Esophagus mucosa (tissue), 1 donor: ENCODE data around the gene PODXL. TPM values are rescaled to one million over a fixed set of nuclear protein-coding genes. Genes with fewer than 3 reads are reported as not detected.
"Not testable (repeated sequence)": the region's sequence is repeated elsewhere in the genome, so short reads cannot be mapped to it uniquely, and the experiment has no call there.

Source experiments
- ATAC-seq: fragments of 200-7000 bp; cut with Tn5 transposase; one replicate; pipeline ENCODE4 v1.9.1; 2020
- total RNA-seq: library from RNA; stranded (reverse); gene quantifications from one replicate; pipeline ENCODE4 v1.2.4, GENCODE V29; 2023
- donor health status: DM: yes; HTN: yes; CAD: no.

The PODXL gene
- total RNA-seq, 1 donor from 2014 or later: 8.3 TPM

- ATAC-seq: no peak
These were observed 20.0 kb downstream of the PODXL start for GRCh38 chr7:131536361-131536849.

GRCh38 chr7:131533566-131534561, 22.6 kb downstream of the PODXL start:
- ATAC-seq: no peak

- no peak for ATAC-seq
These were observed 23.3 kb downstream of the PODXL start for GRCh38 chr7:131533151-131533559.

GRCh38 chr7:131532570-131533091, 23.8 kb downstream of the PODXL start:
- no peak for ATAC-seq

- ATAC-seq: no peak
These were observed 26.3 kb downstream of the PODXL start for GRCh38 chr7:131530137-131530536.

- ATAC-seq: no peak
These were observed 26.8 kb downstream of the PODXL start for GRCh38 chr7:131529617-131530016.

DNA sequence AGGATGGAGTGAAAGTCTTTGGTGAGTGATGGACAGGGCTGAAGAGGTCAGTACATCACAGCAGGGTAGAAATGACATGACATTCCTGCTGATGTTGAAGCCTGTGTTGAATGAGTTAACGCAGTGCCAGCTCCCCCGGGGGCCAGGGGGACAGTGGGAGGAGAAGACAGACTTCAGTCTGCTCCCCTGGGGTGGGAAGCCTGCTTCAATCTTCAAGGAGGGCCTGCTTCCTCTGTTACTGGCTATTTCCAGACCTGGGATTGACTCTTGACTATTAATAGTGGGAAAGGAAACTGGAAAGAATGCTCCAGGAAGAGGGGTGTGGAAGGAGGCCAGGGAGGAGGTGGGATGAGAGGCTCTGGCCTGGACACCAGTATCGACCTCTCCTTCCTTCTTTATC, 27.2 kb downstream of the PODXL start:
- ATAC-seq: no peak

DNA sequence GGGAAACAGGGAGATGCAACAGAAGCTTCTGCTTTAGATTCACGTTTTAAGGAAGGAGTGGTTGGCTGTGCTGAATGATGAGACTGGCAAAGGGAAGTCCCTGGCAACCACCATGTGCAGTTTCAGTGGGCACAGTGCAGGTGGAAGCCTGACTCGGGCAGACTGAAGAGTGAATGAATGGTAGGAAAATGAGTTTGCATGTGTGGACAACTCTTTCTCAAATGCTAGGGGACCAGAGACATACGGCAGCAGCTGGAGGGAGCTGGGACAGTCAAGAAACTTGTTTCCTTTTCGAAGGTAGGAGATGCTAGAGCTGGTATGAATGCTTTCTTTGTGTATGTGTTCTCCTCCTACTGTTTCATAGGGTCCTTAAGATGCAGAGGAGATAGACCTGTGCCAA, 29.0 kb downstream of the PODXL start:
- ATAC-seq: no peak

DNA sequence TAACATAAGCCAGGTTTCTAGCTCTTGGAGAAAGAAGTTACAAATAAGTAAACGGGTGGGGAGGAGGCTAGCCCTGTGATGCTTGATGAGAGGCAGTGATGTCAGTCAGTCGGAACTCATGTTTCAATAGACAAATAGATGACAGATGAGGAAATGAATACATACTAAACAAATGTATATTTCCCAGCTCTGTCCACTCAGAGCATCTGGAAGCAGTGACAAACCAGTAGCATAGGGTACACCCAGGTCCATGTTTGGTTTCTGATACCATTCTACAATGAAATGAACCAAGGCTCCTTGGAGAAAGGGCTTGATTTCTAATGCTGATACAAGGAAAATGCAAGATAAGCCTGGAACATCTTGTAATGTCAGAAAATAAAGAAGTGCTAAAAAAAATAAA, 30.6 kb downstream of the PODXL start:
- no peak for ATAC-seq

GRCh38 chr7:131524703-131525102, 31.7 kb downstream of the PODXL start:
- no peak for ATAC-seq

DNA sequence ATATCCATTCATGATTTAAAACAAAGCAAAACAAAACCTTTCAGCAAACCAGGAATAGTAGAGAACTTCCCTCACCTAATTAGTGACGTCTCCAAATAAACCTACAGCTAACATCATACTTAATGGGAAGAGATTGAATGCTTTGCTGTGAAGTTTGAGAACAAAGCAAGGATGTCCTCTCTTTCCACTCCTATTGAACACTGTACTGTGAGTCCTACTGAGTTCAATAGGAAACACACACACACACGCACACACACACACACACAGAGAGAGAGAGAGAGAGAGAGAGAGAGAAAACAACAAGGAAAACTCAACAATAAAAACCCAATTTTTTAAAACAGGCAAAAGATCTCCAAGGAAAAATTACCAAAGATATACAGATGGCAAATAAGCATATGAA, 32.3 kb downstream of the PODXL start:
- no peak for ATAC-seq

DNA sequence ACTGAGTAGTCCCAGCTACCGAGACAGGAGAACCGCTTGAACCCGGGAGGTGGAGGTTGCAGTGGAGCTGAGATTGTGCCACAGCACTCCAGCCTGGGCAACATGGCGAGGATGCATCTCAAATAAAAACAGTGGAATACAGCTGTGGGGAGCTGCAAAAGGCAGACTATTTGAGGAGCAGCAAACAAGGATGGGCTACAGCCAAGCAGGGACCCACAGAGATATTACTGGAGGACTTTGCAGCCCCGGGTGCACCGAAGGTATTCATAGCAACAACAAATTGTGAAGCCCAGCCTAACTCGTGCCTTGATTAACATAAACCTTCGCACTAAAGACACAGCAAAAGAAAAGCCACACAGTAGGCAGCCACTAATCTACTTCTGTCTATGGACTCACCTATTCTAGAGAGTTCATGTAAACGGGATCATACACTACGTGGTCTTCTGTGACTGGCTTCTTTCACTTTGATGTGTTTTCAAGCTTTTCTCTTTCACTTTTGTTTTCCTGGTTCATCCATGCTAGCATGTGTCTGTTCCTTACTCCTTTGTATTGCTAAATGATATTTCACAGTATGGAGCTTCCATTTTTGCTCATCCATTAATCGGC, 34.0 kb downstream of the PODXL start:
- no peak for ATAC-seq

GRCh38 chr7:131521651-131522163, 34.7 kb downstream of the PODXL start:
- ATAC-seq: peak; percentile 20

GRCh38 chr7:131518626-131519025, 37.8 kb downstream of the PODXL start:
- ATAC-seq: no peak

DNA sequence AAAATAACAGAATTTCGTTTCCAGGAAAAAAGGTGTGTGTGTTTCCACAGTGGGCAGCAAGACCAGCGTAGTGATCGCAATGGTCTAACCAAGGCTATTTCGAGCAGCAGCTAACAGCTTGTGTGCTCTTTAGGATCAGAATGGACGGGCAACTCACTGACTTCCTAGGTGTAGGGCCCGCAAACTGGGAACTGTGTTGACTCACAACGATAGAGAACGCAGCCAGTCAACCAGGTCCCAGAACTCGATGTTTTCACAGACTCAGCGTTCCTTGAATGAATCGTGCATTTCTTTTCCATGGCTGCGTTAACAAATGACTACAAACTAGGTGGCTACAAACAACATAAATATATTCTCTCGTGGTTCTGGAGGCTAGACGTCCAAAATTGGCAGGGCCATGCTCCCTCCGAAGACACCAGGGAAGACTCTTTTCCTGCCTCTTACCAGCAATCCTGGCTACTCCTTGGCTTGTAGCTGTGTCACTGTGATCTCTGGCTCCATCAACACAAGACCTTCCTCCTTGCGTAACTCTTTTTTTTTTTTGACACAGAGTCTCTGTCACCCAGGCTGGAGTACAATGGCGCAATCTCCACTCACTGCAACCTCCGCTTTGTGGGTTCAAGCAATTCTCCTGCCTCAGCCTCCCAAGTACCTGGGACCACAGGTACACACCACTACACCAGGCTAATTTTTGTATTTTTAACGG, 39.1 kb downstream of the PODXL start:
- no peak for ATAC-seq

DNA sequence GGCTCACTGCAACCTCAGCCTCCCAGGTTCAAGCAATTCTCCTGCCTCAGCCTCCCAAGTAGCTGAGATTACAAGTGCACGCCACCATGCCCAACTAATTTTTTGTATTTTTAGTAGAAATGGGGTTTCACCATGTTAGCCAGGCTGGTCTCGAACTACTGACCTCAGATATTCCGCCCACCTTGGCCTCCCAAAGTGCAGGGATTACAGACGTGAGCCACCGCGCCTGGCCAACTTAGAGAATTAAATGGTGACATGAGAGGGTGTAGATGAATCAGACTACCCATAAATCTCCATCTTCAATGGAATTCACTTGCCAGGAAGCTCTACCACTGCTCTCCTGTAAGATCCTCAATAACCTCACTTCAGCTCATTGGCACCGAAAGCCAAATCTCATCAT, 41.0 kb downstream of the PODXL start:
- ATAC-seq: not testable (repeated sequence)

DNA sequence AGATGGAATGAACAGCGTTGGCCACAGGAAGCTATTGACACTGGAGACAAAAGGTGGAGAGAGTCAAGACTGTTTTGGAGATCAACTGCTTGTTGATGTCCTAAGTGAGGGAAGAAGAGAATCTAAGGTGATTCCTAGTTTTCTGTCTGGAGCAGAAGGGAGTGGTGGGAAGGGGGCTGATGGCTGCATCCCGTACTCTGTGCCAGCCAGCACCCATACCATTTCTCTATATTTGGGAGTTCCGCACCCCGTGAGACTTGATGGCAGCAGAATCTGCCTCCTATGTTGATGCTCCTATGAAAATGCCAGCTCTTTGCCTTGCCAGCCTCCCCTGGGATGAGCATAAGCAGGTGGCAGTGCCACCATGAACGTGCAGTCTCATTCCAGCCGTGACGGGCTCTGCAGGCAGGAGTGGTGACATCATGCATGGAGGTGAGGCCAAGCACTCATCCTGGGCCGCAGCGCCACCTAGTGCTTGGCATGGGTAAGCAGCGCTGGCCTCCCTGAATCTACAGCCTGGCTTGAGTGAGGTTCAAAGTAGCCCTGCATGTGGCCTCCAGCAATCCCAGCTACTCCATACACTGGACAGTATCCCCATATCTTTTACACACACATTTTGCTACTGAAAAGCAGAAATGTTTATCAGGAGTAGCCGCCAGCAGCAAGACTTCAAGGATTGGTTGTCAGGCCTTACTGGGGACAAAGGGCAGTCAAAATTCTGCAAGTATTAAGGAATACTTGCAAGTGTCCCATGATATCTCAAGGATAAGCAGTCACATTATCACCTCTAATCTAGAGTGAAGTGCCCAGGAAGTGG, 43.0 kb downstream of the PODXL start:
- peak; percentile 98 for ATAC-seq

DNA sequence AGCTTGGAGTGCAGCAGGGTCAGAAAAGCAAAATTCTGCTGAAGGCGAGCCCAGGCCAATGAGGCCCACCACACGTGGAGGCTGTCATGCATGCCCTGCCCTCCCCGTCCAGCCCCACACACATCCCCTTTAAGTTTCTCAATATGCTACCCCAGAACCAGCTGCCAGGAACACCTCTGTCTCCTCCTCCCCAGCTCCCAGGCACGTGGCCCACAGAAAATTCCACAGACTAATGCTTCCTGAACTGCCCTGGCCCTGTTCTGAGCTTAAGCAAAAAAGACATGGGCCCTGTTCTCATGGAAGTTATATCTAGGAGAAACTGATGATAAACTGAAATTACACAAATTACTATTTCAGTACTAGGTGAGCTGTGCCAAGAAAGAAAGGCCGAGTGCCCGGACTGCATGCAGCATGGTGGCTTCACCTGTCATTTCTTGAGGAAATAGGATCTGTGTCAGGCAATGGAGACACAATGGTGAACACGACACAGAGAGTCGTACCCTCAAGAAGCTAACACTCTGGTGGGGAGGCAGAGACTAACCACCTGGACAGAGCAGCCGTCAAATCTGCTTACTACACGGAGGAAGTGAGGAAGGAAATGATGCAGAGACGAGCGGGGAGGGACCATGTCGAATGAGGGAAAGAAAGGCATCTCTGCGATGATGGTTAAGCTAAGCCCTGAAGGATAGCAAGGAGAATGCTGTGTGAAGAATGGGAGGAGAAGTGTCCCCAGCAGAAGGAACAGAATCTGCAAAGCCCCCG, 44.5 kb downstream of the PODXL start:
- ATAC-seq: no peak

DNA sequence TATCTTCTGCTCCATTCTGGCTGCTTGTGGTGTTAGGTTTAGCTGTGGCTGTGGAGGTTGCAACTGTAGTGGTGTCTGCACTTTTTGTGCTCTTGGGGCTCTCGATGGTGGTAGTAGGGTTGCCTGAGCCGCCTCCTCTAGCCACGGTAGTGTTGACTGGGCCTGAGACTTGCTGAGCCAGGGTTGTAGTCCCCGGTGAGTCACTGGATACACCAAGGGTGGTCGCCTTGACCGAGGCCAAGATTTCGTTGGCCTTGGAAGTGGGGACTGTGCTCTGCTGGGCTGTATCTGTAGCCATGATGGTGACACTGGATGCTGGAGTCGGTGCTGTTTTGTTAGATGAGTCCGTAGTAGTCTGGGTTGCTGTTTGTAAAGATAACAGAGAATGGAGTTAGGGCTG, 45.4 kb downstream of the PODXL start:
- no peak for ATAC-seq

DNA sequence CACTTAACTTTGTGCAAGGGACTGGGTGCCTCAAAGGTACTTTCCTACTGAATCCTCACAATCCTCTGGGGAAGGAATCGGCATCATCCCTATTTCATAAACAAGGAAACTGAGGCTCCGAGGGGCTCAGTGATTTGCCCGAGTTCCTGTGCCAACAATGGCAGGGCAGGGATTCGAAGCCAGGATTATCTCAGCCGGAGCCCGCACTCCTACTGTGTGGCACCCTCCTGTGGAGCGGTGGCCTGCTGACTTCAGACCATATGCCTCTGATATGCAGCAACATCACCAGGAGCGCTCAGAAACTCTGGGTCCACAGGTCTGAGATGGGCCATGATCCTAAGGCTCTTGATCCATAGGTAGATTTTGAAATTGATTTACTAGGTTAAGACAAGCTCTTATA, 46.6 kb downstream of the PODXL start:
- no peak for ATAC-seq
